ENCODE results near the gene PRKCG.
"Not testable (repeated sequence)": the region's sequence is repeated elsewhere in the genome, so short reads cannot be mapped to it uniquely, and the experiment has no call there.

Gene PRKCG

GRCh38 chr19:53881482-53882390 is at the start of gene PRKCG:
PRKCG (plus strand) TSS chr19:53882197; CDS start chr19:53882495, 298 bp downstream.
- peak; percentile 36 to 37 for DNase-seq

DNA sequence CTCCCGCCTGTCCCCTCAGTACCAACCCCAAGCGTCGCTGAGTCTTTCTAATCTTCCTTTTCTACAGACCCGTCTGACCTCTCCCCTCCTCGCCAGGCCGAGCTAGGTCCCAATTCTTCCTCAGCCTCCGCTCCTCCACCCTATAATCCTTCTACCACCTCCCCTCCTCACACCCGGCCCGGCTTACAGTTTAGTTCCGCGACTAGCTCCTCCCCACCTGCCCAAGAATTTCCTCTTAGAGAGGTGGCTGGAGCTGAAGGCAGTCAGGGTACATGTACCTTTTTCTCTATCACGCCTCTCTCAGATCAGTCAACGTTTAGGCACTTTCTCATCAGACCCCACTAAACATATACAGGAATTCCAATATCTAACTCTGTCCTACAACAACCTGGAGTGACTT is 49.1 kb upstream of the PRKCG start:
- DNase-seq = not testable (repeated sequence)

GRCh38 chr19:53838446-53838845 is 43.6 kb upstream of the PRKCG start:
- not testable (repeated sequence) for DNase-seq

DNA sequence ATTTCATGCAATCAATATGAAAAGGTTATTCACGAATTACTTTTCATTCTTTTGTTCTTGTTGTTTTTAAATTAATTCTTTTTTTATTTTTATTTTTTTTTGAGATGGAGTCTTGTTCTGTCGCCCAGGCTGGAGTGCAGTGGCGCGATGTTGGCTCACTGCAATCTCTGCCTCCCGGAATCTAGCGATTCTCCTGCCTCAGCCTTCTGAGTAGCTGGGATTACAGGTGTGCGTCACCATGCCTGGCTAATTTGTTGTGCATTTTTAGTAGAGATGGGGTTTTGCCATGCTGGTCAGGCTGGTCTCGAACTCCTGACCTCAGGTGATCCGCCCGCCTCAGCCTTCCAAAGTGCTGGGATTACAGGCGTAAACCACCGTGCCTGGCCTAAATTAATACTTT is 41.8 kb upstream of the PRKCG start:
- not testable (repeated sequence) for DNase-seq

- not testable (repeated sequence) for DNase-seq
These were observed 41.1 kb upstream of the PRKCG start for GRCh38 chr19:53840914-53841313.

DNA sequence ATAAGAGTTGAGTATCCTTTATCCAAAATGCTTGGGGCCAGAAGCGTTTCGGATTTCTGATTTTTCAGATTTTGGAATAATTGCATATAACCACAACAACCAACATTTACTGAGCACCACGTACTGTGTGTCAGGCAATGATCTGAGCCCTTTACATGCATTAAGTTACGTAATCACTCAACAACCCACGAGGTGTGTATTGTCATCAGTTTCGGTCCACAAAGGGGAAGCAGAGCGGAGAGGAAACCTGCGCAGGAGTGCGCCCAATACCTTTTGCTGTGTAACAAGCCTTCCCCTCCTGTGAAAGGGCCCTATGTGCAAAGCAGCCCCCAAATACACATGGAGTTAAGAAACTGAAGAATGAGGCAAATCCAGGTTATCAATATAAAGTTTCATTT is 37.1 kb upstream of the PRKCG start:
- no peak for DNase-seq

GRCh38 chr19:53847555-53847954 is 34.4 kb upstream of the PRKCG start:
- DNase-seq = no peak

GRCh38 chr19:53849237-53849676 is 32.7 kb upstream of the PRKCG start:
- DNase-seq = no peak

DNA sequence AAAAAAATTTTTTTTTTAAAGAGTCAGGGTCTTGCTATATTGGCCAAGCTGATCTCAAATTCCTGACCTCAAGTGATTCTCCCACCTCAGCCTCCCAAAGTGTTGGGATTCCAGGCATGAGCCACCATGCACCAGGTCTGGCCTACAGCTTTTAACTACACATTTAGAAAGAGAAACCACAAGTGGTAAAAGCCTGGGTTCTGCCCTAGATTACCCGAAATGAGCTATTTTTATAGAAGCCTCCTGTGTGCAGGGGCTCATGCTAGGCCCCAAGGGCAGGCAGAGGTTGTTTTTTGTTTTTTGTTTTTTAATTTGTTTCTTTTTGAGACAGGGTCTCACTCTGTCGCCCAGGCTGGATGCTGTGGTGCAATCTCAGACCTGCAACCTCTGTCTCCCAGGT is 28.3 kb upstream of the PRKCG start:
- no peak for DNase-seq

DNA sequence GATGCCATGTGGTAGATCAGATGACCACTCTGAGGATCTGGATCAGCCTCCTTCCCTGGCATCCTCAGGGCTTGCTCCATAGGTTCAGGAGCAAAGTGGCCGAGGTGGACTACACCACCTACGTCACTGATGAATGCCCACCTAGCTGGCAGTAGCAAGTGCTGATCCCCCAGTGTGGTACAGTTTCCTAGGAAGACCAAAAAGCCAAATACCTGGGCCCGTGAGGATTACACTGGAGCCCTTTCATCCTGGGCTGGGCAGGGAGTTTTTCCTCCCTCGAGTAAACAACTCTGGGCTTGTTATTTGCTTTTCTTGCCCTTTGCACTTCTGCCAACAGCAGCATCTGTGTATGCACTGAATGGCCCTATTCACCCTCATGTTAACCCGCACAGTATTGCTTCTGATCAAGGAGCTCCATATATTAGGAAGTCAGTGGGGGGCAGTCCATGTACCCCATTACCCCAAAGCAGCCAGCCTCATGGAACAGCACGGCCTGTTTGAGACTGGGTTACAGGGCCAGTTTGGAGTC is 17.6 kb upstream of the PRKCG start:
- DNase-seq = no peak

DNA sequence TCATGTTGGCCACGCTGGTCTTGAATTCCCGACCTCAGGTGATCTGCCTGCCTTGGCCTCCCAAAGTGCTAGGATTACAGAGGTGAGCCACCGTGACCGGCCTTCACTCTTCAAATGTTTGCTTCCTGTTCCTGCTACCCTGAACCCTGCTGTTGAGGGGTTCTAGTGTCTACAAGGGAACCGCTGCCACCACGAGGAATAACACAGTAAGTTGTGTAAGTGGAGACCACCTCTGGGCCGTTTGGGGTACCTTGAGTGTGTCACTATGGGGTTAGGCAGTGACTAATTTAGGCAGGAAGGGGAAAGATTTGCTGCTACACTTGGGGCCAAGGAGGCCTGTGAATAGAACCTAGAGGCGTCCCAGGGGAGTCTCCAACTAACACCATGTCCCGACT is 16.5 kb upstream of the PRKCG start:
- no peak for DNase-seq

GRCh38 chr19:53865918-53866864 is 15.8 kb upstream of the PRKCG start:
- DNase-seq = peak; percentile 16 to 27

- no peak for DNase-seq
These were observed 15.2 kb upstream of the PRKCG start for GRCh38 chr19:53866865-53867224.

GRCh38 chr19:53867225-53868090 is 14.5 kb upstream of the PRKCG start, which contains the start of gene MYADM:
MYADM (plus strand) TSS chr19:53867883; CDS start chr19:53873530, 5,647 bp downstream.
- DNase-seq = peak; percentile 99

DNA sequence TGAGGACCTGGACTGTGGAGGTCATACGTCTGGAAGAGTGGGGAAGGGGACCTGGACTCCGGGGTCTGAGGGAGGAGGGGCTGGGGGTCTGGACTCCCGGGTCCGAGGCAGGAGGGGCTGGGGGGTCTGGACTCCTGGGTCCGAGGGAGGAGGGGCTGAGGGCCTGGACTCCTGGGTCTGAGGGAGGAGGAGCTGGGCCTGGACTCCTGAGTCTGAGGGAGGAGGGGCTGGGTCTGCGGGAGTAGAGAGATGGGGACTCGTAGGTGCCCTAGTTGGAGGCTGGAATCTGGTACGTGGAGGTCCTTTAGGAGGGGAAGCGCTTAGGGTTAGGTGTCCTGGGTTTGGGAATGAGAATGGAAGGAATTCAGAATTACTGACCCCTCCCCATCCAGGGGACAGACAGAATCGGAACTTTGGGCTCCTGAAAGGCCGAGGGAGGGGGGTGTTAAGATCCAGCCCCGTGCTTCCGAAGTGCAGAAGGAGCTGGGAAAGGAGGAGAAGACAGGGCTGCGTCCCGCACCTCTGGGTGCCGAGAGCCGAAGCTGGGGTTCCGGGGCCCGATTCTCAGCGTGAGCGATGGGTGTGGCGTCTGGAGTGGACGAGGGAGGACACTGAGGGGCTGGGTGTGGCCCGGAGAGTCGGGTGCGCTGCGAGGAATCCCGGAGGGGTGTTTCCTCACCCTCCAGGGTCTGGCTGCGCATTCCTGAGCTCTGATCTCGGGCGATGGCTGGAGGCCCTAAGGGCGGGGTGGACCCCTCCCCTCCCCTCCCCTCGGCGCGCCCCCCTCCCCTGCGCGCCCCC is 13.7 kb upstream of the PRKCG start:
- DNase-seq = no peak

- peak; percentile 73 to 79 for DNase-seq
These were observed 12.8 kb upstream of the PRKCG start for GRCh38 chr19:53868892-53869804.

DNA sequence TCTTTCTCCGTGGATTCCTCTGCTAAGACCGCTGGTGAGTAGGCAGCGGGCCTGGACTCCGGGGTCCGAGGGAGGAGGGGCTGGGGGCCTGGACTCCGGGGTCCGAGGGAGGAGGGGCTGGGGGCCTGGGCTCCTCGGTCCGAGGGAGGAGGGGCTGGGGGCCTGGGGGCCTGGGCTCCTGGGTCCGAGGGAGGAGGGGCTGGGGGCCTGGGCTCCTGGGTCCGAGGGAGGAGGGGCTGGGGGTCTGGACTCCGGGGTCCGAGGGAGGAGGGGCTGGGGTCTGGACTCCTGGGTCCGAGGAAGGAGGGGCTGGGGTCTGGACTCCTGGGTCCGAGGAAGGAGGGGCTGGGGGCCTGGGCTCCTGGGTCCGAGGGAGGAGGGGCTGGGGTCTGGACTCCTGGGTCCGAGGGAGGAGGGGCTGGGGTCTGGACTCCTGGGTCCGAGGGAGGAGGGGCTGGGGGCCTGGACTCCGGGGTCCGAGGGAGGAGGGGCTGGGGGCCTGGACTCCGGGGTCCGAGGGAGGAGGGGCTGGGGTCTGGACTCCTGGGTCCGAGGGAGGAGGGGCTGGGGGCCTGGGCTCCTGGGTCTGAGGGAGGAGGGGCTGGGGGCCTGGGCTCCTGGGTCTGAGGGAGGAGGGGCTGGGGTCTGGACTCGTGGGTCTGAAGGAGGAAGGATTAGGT is 12.1 kb upstream of the PRKCG start:
- not testable (repeated sequence) for DNase-seq

- DNase-seq = no peak
These were observed 11.5 kb upstream of the PRKCG start for GRCh38 chr19:53870485-53870844.

DNA sequence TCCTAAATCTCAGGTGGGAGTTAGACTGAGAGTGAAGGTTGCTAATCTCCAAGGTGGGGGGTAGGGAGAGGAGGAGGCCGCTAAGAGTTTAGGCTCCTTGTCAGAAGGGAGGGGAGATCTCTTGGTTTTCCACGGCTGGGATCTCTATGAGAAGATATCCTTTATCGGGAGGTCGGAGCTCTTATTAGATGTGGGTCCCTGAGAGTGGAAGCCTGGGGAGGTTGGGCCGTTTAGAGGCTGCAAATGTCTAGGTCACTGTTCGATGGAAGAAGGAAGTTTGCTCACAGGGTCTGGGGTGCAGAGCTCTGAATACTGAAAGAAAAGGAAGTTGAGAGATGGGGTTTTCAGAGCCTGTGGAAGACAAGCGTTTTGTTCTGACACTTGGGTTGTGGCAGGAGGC is 10.5 kb upstream of the PRKCG start:
- no peak for DNase-seq

GRCh38 chr19:53872762-53873161 is 9.2 kb upstream of the PRKCG start:
- no peak for DNase-seq

Data from activated CD4-positive, alpha-beta T cell treated with anti-CD3 and anti-CD28 coated beads, Interleukin-2, amount 50 U/mL, for 4 hours (primary cell).